IMR-90 (cell line): ENCODE measurements around the gene PMS2. TPM values are rescaled to one million over a fixed set of nuclear protein-coding genes. Genes with fewer than 3 reads are reported as not detected.

Experiments used
- ATAC-seq: fragments of 200-7000 bp; cut with Tn5 transposase; 2 replicates; pipeline ENCODE4 v1.9.1; 2020; ENCODE audit warnings: low read depth, mild to moderate bottlenecking, moderate library complexity
- BruUV-seq: library from RNA; stranded (reverse); fragments of 400-500 nt; replicated peaks from 2 replicates; lab custom pipeline; 2021; lab: Mats Ljungman, UMichigan
- CTCF ChIA-PET: fragments of 300-600 bp; formaldehyde crosslinking; extraction: SDS; loops from one replicate; lab custom pipeline; 2021; ENCODE audit warnings: antibody characterized with exemption; lab: Yijun Ruan, JAX
- POLR2A ChIA-PET: fragments of 300-600 bp; sonication (Branson Sonifier 250); formaldehyde crosslinking; loops from one replicate; lab custom pipeline; 2022; ENCODE audit warnings: antibody characterized with exemption; ENCODE audit not compliant: unreplicated experiment; lab: Charles Lee
- DNase-seq: peaks from one replicate; pipeline ENCODE4 v3.0.0; 2013
- H2AFZ ChIP-seq: replicated peaks from 2 replicates; pipeline ENCODE3; 2013; ENCODE audit warnings: low read length, mild to moderate bottlenecking; ENCODE audit not compliant: poor library complexity
- H2AK5ac ChIP-seq: 2 replicates; pipeline ENCODE4 v1.6.1; 2013; ENCODE audit warnings: low read depth, low read length, inconsistent platforms
- H2AK9ac ChIP-seq: replicated peaks from 2 replicates; pipeline ENCODE3; 2013; ENCODE audit warnings: mild to moderate bottlenecking, low read depth, low read length, moderate library complexity; ENCODE audit not compliant: poor library complexity
- H2BK120ac ChIP-seq: 2 replicates; pipeline ENCODE4 v1.6.1; 2013; ENCODE audit warnings: low read depth, low read length, inconsistent platforms
- H2BK15ac ChIP-seq: 3 replicates; pipeline ENCODE4 v1.6.1; 2013; ENCODE audit warnings: low read depth, low read length, inconsistent platforms
- H2BK20ac ChIP-seq: 2 replicates; pipeline ENCODE4 v1.6.1; 2013; ENCODE audit warnings: low read depth, mild to moderate bottlenecking, inconsistent platforms, low read length, moderate library complexity
- H2BK5ac ChIP-seq: 2 replicates; pipeline ENCODE4 v1.6.1; 2013; ENCODE audit warnings: mild to moderate bottlenecking, low read depth, low read length, inconsistent platforms; ENCODE audit not compliant: poor library complexity, severe bottlenecking
- H3K14ac ChIP-seq: replicated peaks from 2 replicates; pipeline ENCODE4 v1.6.1; 2013; ENCODE audit warnings: low read depth, low read length, inconsistent platforms
- H3K18ac ChIP-seq: 2 replicates; pipeline ENCODE4 v1.6.1; 2013; ENCODE audit warnings: low read depth, low read length, control low read depth
- H3K23ac ChIP-seq: 2 replicates; pipeline ENCODE4 v1.6.1; 2013; ENCODE audit warnings: low read depth, low read length, inconsistent platforms
- H3K27ac ChIP-seq: 2 replicates; pipeline ENCODE4 v1.5.1; 2013; ENCODE audit warnings: mild to moderate bottlenecking, control low read depth, low read length; ENCODE audit not compliant: insufficient read depth
- H3K27me3 ChIP-seq: 2 replicates; pipeline ENCODE4 v1.6.1; 2013; ENCODE audit warnings: low read length; ENCODE audit not compliant: control insufficient read depth, insufficient read depth
- H3K36me3 ChIP-seq: 2 replicates; pipeline ENCODE4 v1.6.1; 2013; ENCODE audit warnings: low read length, mixed read lengths; ENCODE audit not compliant: control insufficient read depth, insufficient read depth
- H3K4ac ChIP-seq: 2 replicates; pipeline ENCODE4 v1.6.1; 2013; ENCODE audit warnings: low read depth, low read length, inconsistent platforms
- H3K4me1 ChIP-seq: 2 replicates; pipeline ENCODE4 v1.6.1; 2013; ENCODE audit warnings: low read length, mixed read lengths; ENCODE audit not compliant: control insufficient read depth, insufficient read depth
- H3K4me2 ChIP-seq: 2 replicates; pipeline ENCODE4 v1.6.1; 2013; ENCODE audit warnings: low read depth, mild to moderate bottlenecking, control low read depth, low read length, moderate library complexity
- H3K4me3 ChIP-seq: 2 replicates; pipeline ENCODE4 v1.5.1; 2013; ENCODE audit warnings: low read depth, mild to moderate bottlenecking, control low read depth, low read length, moderate library complexity; ENCODE audit not compliant: insufficient read depth
- H3K56ac ChIP-seq: 2 replicates; pipeline ENCODE4 v1.6.1; 2013; ENCODE audit warnings: low read length, inconsistent platforms; ENCODE audit not compliant: insufficient read depth; ENCODE audit errors: extremely low read depth
- H3K79me1 ChIP-seq, 2 experiments: 2 replicates each; pipeline ENCODE4 v1.6.1; 2013; ENCODE audit warnings: low read length in 2 of 2, inconsistent platforms in 1 of 2, low read depth in 1 of 2
- H3K9ac ChIP-seq: 2 replicates; pipeline ENCODE4 v1.6.1; 2013; ENCODE audit warnings: low read depth, low read length, control low read depth
- H3K9me1 ChIP-seq: 2 replicates; pipeline ENCODE4 v1.6.1; 2013; ENCODE audit warnings: low read length, inconsistent platforms; ENCODE audit not compliant: insufficient read depth
- H3K9me3 ChIP-seq: 2 replicates; pipeline ENCODE4 v1.6.1; 2013; ENCODE audit warnings: low read length; ENCODE audit not compliant: control insufficient read depth, insufficient read depth
- H4K20me1 ChIP-seq: 2 replicates; pipeline ENCODE4 v1.6.1; 2013; ENCODE audit warnings: low read length, inconsistent platforms; ENCODE audit not compliant: insufficient read depth
- H4K5ac ChIP-seq: 2 replicates; pipeline ENCODE4 v1.6.1; 2013; ENCODE audit warnings: mild to moderate bottlenecking, low read depth, low read length, control low read depth
- H4K8ac ChIP-seq, 2 experiments: 2 replicates each; pipeline ENCODE4 v1.6.1; 2013; ENCODE audit warnings: low read depth in 2 of 2, low read length in 2 of 2, control low read depth in 1 of 2, inconsistent platforms in 1 of 2
- H4K91ac ChIP-seq: 2 replicates; pipeline ENCODE4 v1.6.1; 2013; ENCODE audit warnings: low read depth, low read length, inconsistent platforms; ENCODE audit not compliant: insufficient read depth
- CEBPB ChIP-seq: IDR thresholded peaks from 2 replicates; pipeline ENCODE4 v1.6.1; 2012; ENCODE audit warnings: low read depth, low read length, improper control_type of control experiment
- MXI1 ChIP-seq: IDR thresholded peaks from 2 replicates; pipeline ENCODE4 v1.6.1; 2012; ENCODE audit warnings: low read depth, mild to moderate bottlenecking, low read length, moderate library complexity, borderline replicate concordance
- WGBS, 2 experiments: methylation state at CpG; one replicate each; pipeline versions ENCODE4 v1.1.5 to v1.1.7; 2013; ENCODE audit warnings: missing lambda C conversion rate in 2 of 2; ENCODE audit not compliant: insufficient read length in 1 of 2; ENCODE audit errors: extremely low coverage in 2 of 2; 5-methylcytosine and 5-hydroxymethylcytosine counted together
- dilution Hi-C: fragments of 300-500 bp; cut with HindIII; formaldehyde crosslinking; loops from one replicate; pipeline ENCODE4 v1.14.3; 2018; ENCODE audit warnings: low sequenced_read_pairs; ENCODE audit not compliant: unreplicated experiment
- in situ Hi-C: fragments of 300-500 bp; cut with MboI; formaldehyde crosslinking; loops from 3 replicates; pipeline ENCODE4 v1.14.3; 2019; ENCODE audit warnings: low sequenced_read_pairs, inconsistent platforms, mixed read lengths
- intact Hi-C: fragments of 100-400 bp; cut with micrococcal nuclease; formaldehyde crosslinking; loops from 2 replicates; pipeline ENCODE4 v1.10.0; 2022
- polyA plus RNA-seq, 3 experiments: library from polyadenylated mRNA; depleted of rRNA; stranded (reverse); fragments of >200 nt; gene quantifications; 2 replicates each; pipeline ENCODE4 v1.2.3, GENCODE V29; 2012; ENCODE audit warnings: low replicate concordance in 1 of 3
- total RNA-seq: library from RNA; depleted of rRNA; stranded (reverse); fragments of >200 nt; gene quantifications from 2 replicates; pipeline ENCODE4 v1.2.3, GENCODE V29; 2012

PMS2 gene
- total and polyA plus RNA-seq, 2 of the 4 experiments (the other 2 are of a cell fraction), result 6.8 to 14.3 TPM

- Histone ChIP-seq H3K4me3 (no peak overlapping the region), H4K8ac (peak overlapping the region; percentile 82 to 99; a peak in 3 of 4 replicates), H3K4me2 (no peak overlapping the region), H3K23ac (peak overlapping the region; percentile 94; the same call in 1 of the 2 replicates), H2AK5ac (peak overlapping the region; percentile 89; the same call in 1 of the 2 replicates), H3K27me3 (no peaks in the 10 kb centered on the region), H3K4me1 (peaks cover 11% of the 10 kb centered on the region), H2AK9ac (peak overlapping the region; percentile 86), H4K5ac (peak overlapping the region; percentile 90), H4K20me1 (no peaks in the 10 kb centered on the region), H3K18ac (peak overlapping the region; percentile 95), H3K27ac (peak overlapping the region; percentile 98; the same call in 1 of the 2 replicates), H2BK5ac (peak overlapping the region; percentile 80), H3K9me1 (peaks cover 11% of the 10 kb centered on the region), H3K9me3 (no peaks in the 10 kb centered on the region), H3K56ac (peak overlapping the region; percentile 86; the same call in 1 of the 2 replicates), H3K14ac (peak overlapping the region; percentile 93), H2BK15ac (peak overlapping the region; percentile 50; the same call in 2 of the 3 replicates), H3K9ac (peak overlapping the region; percentile 66; the same call in 1 of the 2 replicates), H2AFZ (no peak overlapping the region), H4K91ac (peak overlapping the region; percentile 100), H3K4ac (peak overlapping the region; percentile 97), H2BK120ac (peak overlapping the region; percentile 98), H2BK20ac (peak overlapping the region; percentile 94), H3K79me1 (peaks cover 9 to 46% of the 10 kb centered on the region in 2 experiments), H3K36me3 (peaks cover 40% of the 10 kb centered on the region)
- 100% methylated on average over 2 of the region's 8 CpGs; no CpG with 5 or more reads in 1 of the 2 experiments for WGBS, 2 experiments
- DNase-seq, result no peak
- ChIA-PET POLR2A (no interaction called here), CTCF (no interaction called here)
- intact Hi-C loops, result loop anchor here (5.0 kb wide), 1 partner anchor 36 kb away; no protein-coding TSS in a partner anchor
- no peak for ATAC-seq
- BruUV-seq, result no TSS peak
- dilution Hi-C loops, result no loop called here
- TF ChIP-seq CEBPB (no peak), MXI1 (no peak)
- in situ Hi-C loops, result no loop called here
Observed at GRCh38 chr7:6016653-6016966, 7.8 kb upstream of the PMS2 start.
